ENCODE results near the gene KBTBD3. TPM values are rescaled to one million over a fixed set of nuclear protein-coding genes. Genes with fewer than 3 reads are reported as not detected.

KBTBD3 gene
- total RNA-seq, 2 experiments from 2014 or later: 8.9 to 9.1 TPM

DNA sequence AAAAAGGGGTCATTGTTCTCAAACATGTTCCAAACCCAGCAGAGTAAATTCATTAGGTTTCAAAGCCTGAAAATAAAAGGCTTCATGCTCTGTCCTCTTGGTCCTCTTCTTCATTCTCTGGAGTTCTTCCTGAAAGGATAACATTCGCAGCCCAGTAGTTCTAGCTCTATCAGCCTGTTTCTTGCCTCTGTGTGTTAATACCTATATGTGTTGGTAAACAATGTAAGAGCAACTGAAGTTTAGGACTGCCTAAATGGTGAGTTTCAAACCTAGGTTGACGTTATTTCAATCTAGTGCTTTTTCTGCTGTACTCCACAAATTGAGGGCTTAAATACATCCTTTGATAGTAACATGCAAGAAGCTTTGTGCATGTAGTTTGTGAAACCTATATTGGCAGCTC is 9.7 kb upstream of the KBTBD3 start:
- no peak overlapping the region for H3K27ac Mint-ChIP-seq
- ChIA-PET POLR2A (no interaction called here), CTCF (interaction anchor here (0.6 to 1.6 kb wide), 6 partner anchors 8 to 818 kb away, joined by 3 to 8 read pairs (median 4); partner anchors contain the start of genes AASDHPPT and KBTBD3)
- no peak for DNase-seq
- ATAC-seq: no peak
- H3K4me1 Mint-ChIP-seq: peaks cover 58% of the 10 kb centered on the region
- intact Hi-C loops (cut with DNase I, micrococcal nuclease): loop anchor here in 1 of 2 experiments (5.0 kb wide), 1 partner anchor 950 kb away; no protein-coding TSS in a partner anchor
- H3K36me3 Mint-ChIP-seq (ENCODE audit: low read depth): peaks cover 26% of the 10 kb centered on the region
- no peaks in the 10 kb centered on the region for H3K27me3 Mint-ChIP-seq
- no peaks in the 10 kb centered on the region for H3K9me3 Mint-ChIP-seq (ENCODE audit: low read depth)
- no peak overlapping the region for H3K4me3 Mint-ChIP-seq

DNA sequence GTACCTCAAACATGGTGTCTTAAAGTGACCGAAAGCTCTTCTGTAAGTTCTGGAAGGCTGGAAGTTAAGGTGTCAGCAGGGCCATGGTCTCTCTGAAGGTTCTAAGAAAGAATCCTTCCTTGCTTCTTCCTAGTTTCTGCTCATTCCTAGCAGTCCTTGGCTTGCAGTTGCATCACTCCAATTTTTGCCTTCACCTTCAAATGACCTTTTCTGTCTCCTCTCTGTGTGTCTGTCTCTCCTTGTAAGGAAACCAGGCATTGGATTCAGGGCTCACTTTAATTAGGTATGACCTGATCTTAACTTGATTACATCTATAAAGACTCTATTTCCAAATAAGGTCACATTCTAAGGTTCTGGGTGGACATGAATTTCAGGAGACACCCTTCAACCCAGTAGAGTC is 9.0 kb upstream of the KBTBD3 start:
- Mint-ChIP-seq H3K36me3 (ENCODE audit: low read depth) (peaks cover 26% of the 10 kb centered on the region), H3K4me1 (peaks cover 58% of the 10 kb centered on the region), H3K4me3 (no peak overlapping the region), H3K27me3 (no peaks in the 10 kb centered on the region), H3K27ac (no peak overlapping the region), H3K9me3 (ENCODE audit: low read depth) (no peaks in the 10 kb centered on the region)
- intact Hi-C loops (cut with DNase I, micrococcal nuclease): loop anchor here in 1 of 2 experiments (5.0 kb wide), 1 partner anchor 951 kb away; no protein-coding TSS in a partner anchor
- ATAC-seq (no peak), DNase-seq (no peak)
- CTCF ChIA-PET: interaction anchor here (0.6 to 1.2 kb wide), 3 partner anchors 10 to 700 kb away, joined by 3 to 4 read pairs (median 4); no protein-coding TSS in a partner anchor
- POLR2A ChIA-PET: no interaction called here

- ATAC-seq: no peak
- H3K27ac Mint-ChIP-seq: no peak overlapping the region
- H3K27me3 Mint-ChIP-seq: no peaks in the 10 kb centered on the region
- peaks cover 54% of the 10 kb centered on the region for H3K4me1 Mint-ChIP-seq
- ChIA-PET CTCF (no interaction called here), POLR2A (no interaction called here)
- no peaks in the 10 kb centered on the region for H3K9me3 Mint-ChIP-seq (ENCODE audit: low read depth)
- DNase-seq: no peak
- H3K4me3 Mint-ChIP-seq: no peak overlapping the region
- intact Hi-C loops (cut with DNase I, micrococcal nuclease): no loop called here
- peaks cover 29% of the 10 kb centered on the region for H3K36me3 Mint-ChIP-seq (ENCODE audit: low read depth)
Observed at GRCh38 chr11:106082096-106082495, 4.9 kb upstream of the KBTBD3 start.

- POLR2A ChIA-PET: interaction anchor here (0.9 kb wide), 1 partner anchor 56 kb away, joined by 3 read pairs; the partner anchor contains the start of gene MSANTD4
- DNase-seq: no peak
- H3K27ac Mint-ChIP-seq: peak within 1 kb of the TSS; percentile 91
- H3K9me3 Mint-ChIP-seq (ENCODE audit: low read depth): no peaks in the 10 kb centered on the region
- peak within 1 kb of the TSS; percentile 87 for H3K4me3 Mint-ChIP-seq
- peak; percentile 12 for ATAC-seq
- peaks cover 23% of the 10 kb centered on the region for H3K36me3 Mint-ChIP-seq (ENCODE audit: low read depth)
- intact Hi-C loops (cut with DNase I, micrococcal nuclease): loop anchor here (1.0 to 10.0 kb wide), 5 partner anchors 13 to 1487 kb away; partner anchors contain the start of genes MSANTD4 (in 2 of the 2), ALKBH8 (in 1 of the 2) and CWF19L2 (in 1 of the 2)
- CTCF ChIA-PET: interaction anchor here (0.7 to 2.0 kb wide), 8 partner anchors 9 to 231 kb away, joined by 3 to 8 read pairs (median 4); no protein-coding TSS in a partner anchor
- peaks cover 47% of the 10 kb centered on the region for H3K4me1 Mint-ChIP-seq
- H3K27me3 Mint-ChIP-seq: no peaks in the 10 kb centered on the region
Observed at GRCh38 chr11:106077609-106078455, 685 bp upstream of the KBTBD3 start, which contains the start of gene AASDHPPT. Gene AASDHPPT, plus strand, starts transcription at chr11:106077662. Its CDS starts 49 bp downstream, at chr11:106077711.

GRCh38 chr11:106076171-106076918 is 802 bp downstream of the KBTBD3 start:
- ATAC-seq (no peak), DNase-seq (peak; percentile 10)
- H3K4me3 Mint-ChIP-seq: peak overlapping the region; percentile 87
- H3K4me1 Mint-ChIP-seq: peaks cover 38% of the 10 kb centered on the region
- H3K27me3 Mint-ChIP-seq: no peaks in the 10 kb centered on the region
- H3K36me3 Mint-ChIP-seq (ENCODE audit: low read depth): peaks cover 16% of the 10 kb centered on the region
- H3K27ac Mint-ChIP-seq: peak overlapping the region; percentile 91
- CTCF ChIA-PET: interaction anchor here (0.6 to 1.4 kb wide), 7 partner anchors 11 to 1129 kb away, joined by 3 to 7 read pairs (median 4); no protein-coding TSS in a partner anchor
- intact Hi-C loops (cut with DNase I, micrococcal nuclease): loop anchor here in 1 of 2 experiments (10.0 kb wide), 1 partner anchor 1372 kb away; no protein-coding TSS in a partner anchor
- POLR2A ChIA-PET: interaction anchor here (0.9 kb wide), 1 partner anchor 54 kb away, joined by 3 read pairs; the partner anchor contains the start of gene MSANTD4
- H3K9me3 Mint-ChIP-seq (ENCODE audit: low read depth): no peaks in the 10 kb centered on the region

DNA sequence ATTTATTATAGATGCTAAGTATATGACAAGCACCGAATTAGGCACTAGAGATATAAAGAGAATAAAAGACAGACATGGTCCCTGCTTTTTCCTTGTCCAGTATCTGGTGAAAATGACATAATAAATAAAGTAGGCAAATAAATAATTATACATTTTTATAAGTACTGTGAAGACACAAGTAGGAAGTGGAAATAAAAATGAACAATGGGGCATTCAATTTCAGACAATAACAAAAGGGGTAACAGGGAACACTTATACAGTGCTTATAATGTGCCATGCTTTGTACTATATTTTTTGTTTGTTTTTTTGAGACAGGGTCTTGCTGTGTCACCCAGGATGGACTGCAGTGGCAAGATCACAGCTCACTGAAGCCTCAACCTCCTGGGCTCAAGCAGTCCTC is 4.3 kb downstream of the KBTBD3 start:
- ATAC-seq: no peak
- intact Hi-C loops (cut with DNase I, micrococcal nuclease): loop anchor here in 1 of 2 experiments (10.0 kb wide), 1 partner anchor 1368 kb away; no protein-coding TSS in a partner anchor
- ChIA-PET CTCF (no interaction called here), POLR2A (no interaction called here)
- peaks cover 16% of the 10 kb centered on the region for H3K4me1 Mint-ChIP-seq
- no peak overlapping the region for H3K4me3 Mint-ChIP-seq
- H3K27ac Mint-ChIP-seq: no peak overlapping the region
- DNase-seq: no peak
- no peaks in the 10 kb centered on the region for H3K27me3 Mint-ChIP-seq
- H3K36me3 Mint-ChIP-seq (ENCODE audit: low read depth): peaks cover 4% of the 10 kb centered on the region
- H3K9me3 Mint-ChIP-seq (ENCODE audit: low read depth): no peaks in the 10 kb centered on the region

DNA sequence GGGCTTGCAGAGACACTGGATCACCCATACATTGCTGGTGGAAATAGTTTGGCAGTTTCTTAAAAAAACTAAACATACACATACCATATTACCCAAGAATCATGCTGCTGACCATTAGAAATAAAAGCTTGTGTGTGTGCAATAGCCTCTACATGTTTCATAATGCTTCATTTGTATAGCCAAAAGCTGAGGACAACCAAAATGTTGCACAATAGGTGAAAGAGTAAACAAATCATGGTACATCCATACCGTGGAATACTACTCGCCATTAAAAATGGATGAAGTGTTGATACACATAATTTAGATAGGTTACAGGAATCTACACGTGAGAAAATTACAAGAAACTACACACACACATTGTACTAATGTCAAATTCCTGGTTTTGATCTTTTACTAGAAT is 6.5 kb downstream of the KBTBD3 start:
- Mint-ChIP-seq H3K27me3 (no peaks in the 10 kb centered on the region), H3K4me1 (peaks cover 9% of the 10 kb centered on the region), H3K27ac (no peak overlapping the region), H3K9me3 (ENCODE audit: low read depth) (no peaks in the 10 kb centered on the region), H3K36me3 (ENCODE audit: low read depth) (peaks cover 4% of the 10 kb centered on the region), H3K4me3 (no peak overlapping the region)
- no peak for DNase-seq
- intact Hi-C loops (cut with DNase I, micrococcal nuclease): loop anchor here in 1 of 2 experiments (10.0 kb wide), 1 partner anchor 1366 kb away; no protein-coding TSS in a partner anchor
- no peak for ATAC-seq
- POLR2A ChIA-PET: no interaction called here
- CTCF ChIA-PET: no interaction called here

GRCh38 chr11:106063009-106063408 is 14.1 kb downstream of the KBTBD3 start:
- peak; percentile 64 for ATAC-seq
- intact Hi-C loops (cut with DNase I, micrococcal nuclease): no loop called here
- CTCF ChIA-PET: interaction anchor here (1.2 kb wide), 1 partner anchor 11 kb away, joined by 4 read pairs; no protein-coding TSS in a partner anchor

DNA sequence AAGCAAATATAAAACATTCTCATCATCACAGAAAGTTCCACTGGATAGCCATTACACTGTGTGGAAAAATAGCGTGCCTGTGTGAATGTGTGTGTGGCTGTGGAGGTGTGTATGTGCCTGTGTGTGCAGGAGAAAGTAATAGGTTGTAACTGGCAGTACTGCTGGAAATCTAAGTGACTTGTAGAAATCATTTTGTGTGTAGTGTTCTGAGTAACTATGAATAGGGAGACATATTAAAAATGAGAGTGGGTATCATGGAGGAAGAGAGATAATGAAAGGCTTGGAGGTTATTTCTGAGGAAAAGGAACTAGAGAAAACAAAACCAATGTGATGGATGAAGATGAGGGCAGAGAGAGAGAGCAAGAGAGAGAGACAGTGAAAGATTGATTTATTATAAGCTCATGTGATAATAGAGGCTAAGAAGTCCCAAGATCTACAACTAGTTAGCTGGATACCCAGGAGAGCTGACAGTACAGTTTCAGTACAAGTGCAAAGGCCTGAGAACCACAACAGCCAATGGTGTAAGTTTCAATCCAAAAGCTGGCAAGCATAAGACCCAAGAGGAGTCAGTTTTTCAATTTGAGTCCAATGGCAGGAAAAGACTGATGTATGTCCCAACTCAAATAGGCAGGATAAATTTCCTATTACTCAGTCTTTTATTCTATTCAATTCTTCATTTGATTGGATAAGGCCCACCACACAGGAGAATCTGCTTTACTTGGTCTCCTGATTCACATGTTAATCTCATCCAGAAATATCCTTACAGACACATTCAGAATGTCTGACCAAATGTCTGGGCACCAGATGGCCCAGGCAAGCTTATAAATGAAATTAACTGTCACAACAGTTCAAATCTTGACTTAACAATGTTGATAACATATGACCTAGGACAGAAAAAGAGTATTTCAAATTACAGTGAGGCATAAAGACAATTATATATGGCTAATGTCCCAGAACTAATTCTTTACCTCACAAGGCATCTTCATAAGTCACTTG is 14.9 kb downstream of the KBTBD3 start:
- H3K4me3 Mint-ChIP-seq: no peak overlapping the region
- no peaks in the 10 kb centered on the region for H3K27me3 Mint-ChIP-seq
- ChIA-PET CTCF (interaction anchor here (0.7 to 1.2 kb wide), 3 partner anchors 11 to 116 kb away, joined by 3 to 4 read pairs (median 3); partner anchors contain the start of genes AASDHPPT and KBTBD3), POLR2A (no interaction called here)
- peaks cover 13% of the 10 kb centered on the region for H3K4me1 Mint-ChIP-seq
- no peaks in the 10 kb centered on the region for H3K9me3 Mint-ChIP-seq (ENCODE audit: low read depth)
- H3K27ac Mint-ChIP-seq: peak overlapping the region; percentile 49
- ATAC-seq: peak; percentile 79
- DNase-seq: no peak
- H3K36me3 Mint-ChIP-seq (ENCODE audit: low read depth): peaks cover 11% of the 10 kb centered on the region
- intact Hi-C loops (cut with DNase I, micrococcal nuclease): no loop called here

More at GRCh38 chr11:106063009-106063408, 14.1 kb downstream of the KBTBD3 start:
- H3K36me3 Mint-ChIP-seq (ENCODE audit: low read depth): peaks cover 7% of the 10 kb centered on the region
- H3K4me3 Mint-ChIP-seq: no peak overlapping the region
- H3K4me1 Mint-ChIP-seq: peaks cover 13% of the 10 kb centered on the region
- H3K27me3 Mint-ChIP-seq: no peaks in the 10 kb centered on the region
- no peak overlapping the region for H3K27ac Mint-ChIP-seq
- H3K9me3 Mint-ChIP-seq (ENCODE audit: low read depth): no peaks in the 10 kb centered on the region
- no peak for DNase-seq
- POLR2A ChIA-PET: no interaction called here

DNA sequence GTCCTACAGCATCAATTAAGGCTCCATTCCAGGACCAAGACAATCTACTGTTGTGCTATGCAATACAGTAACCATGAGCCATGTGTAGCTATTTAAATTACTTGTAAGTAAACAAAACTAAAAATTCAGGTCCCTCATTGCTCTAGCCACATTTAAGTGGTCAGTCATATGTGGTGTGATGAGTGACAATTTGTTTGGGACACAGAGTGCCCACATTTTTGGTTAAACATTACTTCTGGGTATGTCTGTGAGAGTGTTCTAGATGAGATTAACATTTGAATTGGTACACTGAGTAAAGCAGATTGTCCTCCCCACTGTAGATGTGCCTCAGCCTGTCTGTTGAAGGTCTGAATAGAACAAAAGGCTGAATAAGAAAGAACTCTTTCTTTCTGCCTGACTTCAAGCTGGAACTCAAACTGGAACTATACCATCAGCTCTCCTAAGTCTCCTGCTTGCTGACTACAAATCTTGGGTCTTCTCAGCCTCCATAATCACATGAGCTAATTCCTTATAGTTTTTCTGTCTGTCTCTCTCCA is 15.8 kb downstream of the KBTBD3 start:
- no peaks in the 10 kb centered on the region for H3K27me3 Mint-ChIP-seq
- no peaks in the 10 kb centered on the region for H3K9me3 Mint-ChIP-seq (ENCODE audit: low read depth)
- no peak overlapping the region for H3K27ac Mint-ChIP-seq
- peaks cover 13% of the 10 kb centered on the region for H3K4me1 Mint-ChIP-seq
- POLR2A ChIA-PET: no interaction called here
- ATAC-seq: no peak
- no peak for DNase-seq
- intact Hi-C loops (cut with DNase I, micrococcal nuclease): no loop called here
- CTCF ChIA-PET: interaction anchor here (0.7 kb wide), 2 partner anchors 18 to 115 kb away, joined by 3 to 4 read pairs; no protein-coding TSS in a partner anchor
- H3K4me3 Mint-ChIP-seq: no peak overlapping the region
- H3K36me3 Mint-ChIP-seq (ENCODE audit: low read depth): peaks cover 11% of the 10 kb centered on the region

Measured in activated CD4-positive, alpha-beta T cell treated with anti-CD3 and anti-CD28 coated beads for 36 hours (primary cell).